Osteoblast (primary cell): ENCODE measurements around the gene JHY. TPM values are rescaled to one million over a fixed set of nuclear protein-coding genes. Genes with fewer than 3 reads are reported as not detected.

ENCODE experiments used
- DNase-seq: peaks from one replicate; pipeline ENCODE4 v3.0.0; 2011; ENCODE audit warnings: low spot score, mixed read lengths; ENCODE audit not compliant: insufficient read length; ENCODE audit errors: missing footprints
- H2AFZ ChIP-seq: 2 replicates; pipeline ENCODE4 v1.6.0; 2011; ENCODE audit warnings: mild to moderate bottlenecking, low read length
- H3K27ac ChIP-seq: 2 replicates; pipeline ENCODE4 v1.5.1; 2011; ENCODE audit warnings: mild to moderate bottlenecking, low read depth, low read length, moderate library complexity
- H3K27me3 ChIP-seq: 2 replicates; pipeline ENCODE4 v1.6.0; 2012; ENCODE audit warnings: mild to moderate bottlenecking, control low read depth, inconsistent platforms, low read length, moderate library complexity; ENCODE audit not compliant: insufficient read depth
- H3K36me3 ChIP-seq: 2 replicates; pipeline ENCODE4 v1.5.1; 2011; ENCODE audit warnings: mild to moderate bottlenecking, low read length, control low read depth, moderate library complexity; ENCODE audit not compliant: insufficient read depth
- H3K4me1 ChIP-seq: 2 replicates; pipeline ENCODE4 v1.5.1; 2011; ENCODE audit warnings: mild to moderate bottlenecking, low read length, control low read depth, moderate library complexity; ENCODE audit not compliant: insufficient read depth
- H3K4me2 ChIP-seq: 2 replicates; pipeline ENCODE4 v1.6.0; 2011; ENCODE audit warnings: mild to moderate bottlenecking, low read length; ENCODE audit not compliant: insufficient read depth
- H3K4me3 ChIP-seq: fragments of 200-600 bp; sonication (generic); 3 replicates; pipeline ENCODE4 v1.5.1; 2012; ENCODE audit warnings: mild to moderate bottlenecking, low read length, inconsistent platforms; ENCODE audit not compliant: insufficient read depth
- H3K79me2 ChIP-seq: 2 replicates; pipeline ENCODE4 v1.6.0; 2012; ENCODE audit warnings: mild to moderate bottlenecking, low read length, control low read depth, inconsistent platforms; ENCODE audit not compliant: insufficient read depth
- H3K9me3 ChIP-seq: 2 replicates; pipeline ENCODE4 v1.5.1; 2011; ENCODE audit warnings: low read depth, low read length, control low read depth
- H4K20me1 ChIP-seq: 2 replicates; pipeline ENCODE4 v1.6.0; 2012; ENCODE audit warnings: mild to moderate bottlenecking, low read length, control low read depth; ENCODE audit not compliant: insufficient read depth
- total RNA-seq: library from RNA; depleted of rRNA; stranded (reverse); fragments of >200 nt; gene quantifications from 2 replicates; pipeline ENCODE4 v1.2.3, GENCODE V29; 2012
- TF ChIP-seq, protein P1 (sequence below): IDR thresholded peaks from 2 replicates; pipeline ENCODE4 v1.5.1; 2011; ENCODE audit warnings: mild to moderate bottlenecking, low read depth, low read length, moderate library complexity; ENCODE audit errors: extremely low read depth

JHY gene
- total RNA-seq, 1 donor, result 12.7 TPM

DNA sequence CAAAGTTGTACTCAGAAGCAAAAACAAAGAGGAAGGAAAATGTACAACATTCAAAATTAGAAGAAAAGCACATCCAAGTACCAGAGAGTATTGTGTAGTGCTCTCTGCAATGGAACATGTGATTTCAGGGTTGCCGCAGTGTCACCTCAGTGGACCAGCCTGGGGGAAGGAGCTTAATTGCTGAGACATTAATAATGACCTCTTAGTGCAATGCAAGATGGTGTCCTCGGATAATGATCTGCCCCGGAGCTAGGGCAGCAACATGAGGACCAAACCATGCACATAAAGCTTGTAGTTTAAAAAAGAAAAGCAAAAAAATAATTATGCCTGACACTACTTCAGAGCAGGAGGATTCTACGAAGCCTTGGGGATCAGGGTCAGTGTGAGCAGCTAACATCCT lies 11.3 kb upstream of the JHY start:
- no peaks in the 10 kb centered on the region for H4K20me1 ChIP-seq
- no peak overlapping the region for H2AFZ ChIP-seq
- H3K27me3 ChIP-seq, result peaks cover 3% of the 10 kb centered on the region

DNA sequence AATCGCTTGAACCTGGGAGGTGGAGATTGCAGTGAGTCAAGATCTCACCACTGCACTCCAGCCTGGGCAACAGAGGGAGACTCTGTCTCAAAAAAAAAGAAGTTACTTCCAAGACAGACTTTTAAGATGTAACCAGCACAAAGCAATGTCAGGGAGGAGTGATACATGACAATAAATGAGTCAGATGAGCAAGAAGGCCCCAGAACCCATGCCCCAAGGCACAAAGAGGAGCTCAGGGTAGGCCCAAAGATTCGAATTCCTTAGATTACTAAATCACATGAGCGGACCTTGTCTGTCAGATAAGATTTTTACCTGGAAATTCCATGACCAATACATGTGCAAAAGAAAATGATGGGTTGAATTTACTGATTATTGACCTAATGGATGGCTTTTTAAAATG lies 10.5 kb upstream of the JHY start:
- Histone ChIP-seq H3K4me3 (no peak overlapping the region), H3K79me2 (no peaks in the 10 kb centered on the region), H4K20me1 (no peaks in the 10 kb centered on the region), H3K36me3 (no peaks in the 10 kb centered on the region), H2AFZ (no peak overlapping the region), H3K27ac (no peak overlapping the region), H3K4me1 (no peaks in the 10 kb centered on the region), H3K4me2 (no peak overlapping the region), H3K27me3 (peaks cover 3% of the 10 kb centered on the region), H3K9me3 (no peaks in the 10 kb centered on the region)
- DNase-seq, result no peak
- TF ChIP-seq, protein P1, sequence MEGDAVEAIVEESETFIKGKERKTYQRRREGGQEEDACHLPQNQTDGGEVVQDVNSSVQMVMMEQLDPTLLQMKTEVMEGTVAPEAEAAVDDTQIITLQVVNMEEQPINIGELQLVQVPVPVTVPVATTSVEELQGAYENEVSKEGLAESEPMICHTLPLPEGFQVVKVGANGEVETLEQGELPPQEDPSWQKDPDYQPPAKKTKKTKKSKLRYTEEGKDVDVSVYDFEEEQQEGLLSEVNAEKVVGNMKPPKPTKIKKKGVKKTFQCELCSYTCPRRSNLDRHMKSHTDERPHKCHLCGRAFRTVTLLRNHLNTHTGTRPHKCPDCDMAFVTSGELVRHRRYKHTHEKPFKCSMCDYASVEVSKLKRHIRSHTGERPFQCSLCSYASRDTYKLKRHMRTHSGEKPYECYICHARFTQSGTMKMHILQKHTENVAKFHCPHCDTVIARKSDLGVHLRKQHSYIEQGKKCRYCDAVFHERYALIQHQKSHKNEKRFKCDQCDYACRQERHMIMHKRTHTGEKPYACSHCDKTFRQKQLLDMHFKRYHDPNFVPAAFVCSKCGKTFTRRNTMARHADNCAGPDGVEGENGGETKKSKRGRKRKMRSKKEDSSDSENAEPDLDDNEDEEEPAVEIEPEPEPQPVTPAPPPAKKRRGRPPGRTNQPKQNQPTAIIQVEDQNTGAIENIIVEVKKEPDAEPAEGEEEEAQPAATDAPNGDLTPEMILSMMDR, result no peak

More for the DNA sequence above, 11.3 kb upstream of the JHY start:
- DNase-seq, result no peak
- Histone ChIP-seq H3K4me3 (no peak overlapping the region), H3K4me1 (no peaks in the 10 kb centered on the region), H3K9me3 (no peaks in the 10 kb centered on the region), H3K36me3 (no peaks in the 10 kb centered on the region), H3K4me2 (no peak overlapping the region), H3K27ac (no peak overlapping the region), H3K79me2 (no peaks in the 10 kb centered on the region)
- TF ChIP-seq, protein P1, result no peak

DNA sequence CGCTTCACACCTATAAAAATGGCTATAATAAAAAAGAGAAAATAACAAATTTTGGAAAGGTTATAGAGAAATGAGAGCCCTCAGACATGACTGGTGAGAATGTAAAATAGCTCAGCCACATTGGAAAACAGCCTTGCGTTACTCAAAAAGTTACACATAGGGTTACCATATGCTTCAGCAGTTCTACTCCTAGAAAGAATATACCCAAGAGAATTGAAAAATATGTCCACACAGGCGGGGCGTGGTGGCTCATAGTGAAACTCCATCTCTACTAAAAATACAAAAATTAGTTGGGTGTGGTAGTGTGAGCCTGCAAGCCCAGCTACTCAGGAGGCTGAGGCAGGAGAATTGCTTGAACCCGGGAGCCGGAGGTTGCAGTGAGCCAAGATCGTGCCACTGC lies 7.6 kb upstream of the JHY start:
- no peak for DNase-seq
- no peak overlapping the region for H3K4me3 ChIP-seq
- TF ChIP-seq, protein P1, result no peak

DNA sequence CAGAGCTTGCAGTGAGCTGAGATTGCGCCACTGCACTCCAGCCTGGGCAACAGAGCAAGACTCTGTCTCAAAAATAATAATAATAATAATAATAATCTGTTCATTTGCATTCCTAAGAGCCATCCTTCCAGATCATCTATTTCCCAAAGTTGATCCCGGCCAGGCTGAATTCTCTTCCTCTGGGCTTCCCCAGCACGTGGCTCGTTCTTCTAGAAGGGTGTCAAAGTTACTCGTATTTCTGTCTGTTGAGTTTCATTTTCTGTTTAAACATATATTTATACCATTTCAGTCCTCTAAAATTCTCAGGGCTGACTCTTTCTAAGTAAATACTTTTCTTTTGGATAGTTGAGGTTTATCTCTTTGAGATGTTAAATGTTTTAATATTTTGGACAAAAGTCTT lies 4.8 kb upstream of the JHY start:
- no peak for DNase-seq
- H4K20me1 ChIP-seq, result no peaks in the 10 kb centered on the region
- H3K9me3 ChIP-seq, result no peaks in the 10 kb centered on the region
- H3K4me3 ChIP-seq, result no peak overlapping the region
- peaks cover 20% of the 10 kb centered on the region for H3K27me3 ChIP-seq
- H3K4me2 ChIP-seq, result no peak overlapping the region
- H2AFZ ChIP-seq, result no peak overlapping the region
- TF ChIP-seq, protein P1, result no peak
- H3K4me1 ChIP-seq, result no peaks in the 10 kb centered on the region
- H3K79me2 ChIP-seq, result no peaks in the 10 kb centered on the region
- no peak overlapping the region for H3K27ac ChIP-seq
- H3K36me3 ChIP-seq, result no peaks in the 10 kb centered on the region

More for the DNA sequence above, 7.6 kb upstream of the JHY start:
- no peak overlapping the region for H3K4me2 ChIP-seq
- H4K20me1 ChIP-seq, result no peaks in the 10 kb centered on the region
- H3K9me3 ChIP-seq, result no peaks in the 10 kb centered on the region
- no peak overlapping the region for H2AFZ ChIP-seq
- H3K36me3 ChIP-seq, result no peaks in the 10 kb centered on the region
- H3K27ac ChIP-seq, result no peak overlapping the region
- no peaks in the 10 kb centered on the region for H3K79me2 ChIP-seq
- H3K27me3 ChIP-seq, result peaks cover 9% of the 10 kb centered on the region
- no peaks in the 10 kb centered on the region for H3K4me1 ChIP-seq
